Kidney (tissue), 14 donors: ENCODE data around the gene CNOT10. TPM values are rescaled to one million over a fixed set of nuclear protein-coding genes. Genes with fewer than 3 reads are reported as not detected.
A peak's percentile ranks its signal among the peaks of the same experiment; 100 is the strongest.

Source experiments
- DNase-seq, 5 donors: peaks; one replicate each; pipeline ENCODE4 v3.0.0-alpha.2; 2013 to 2020
- FAIRE-seq: peaks from 2 replicates; lab custom pipeline; 2012; peaks lifted over from hg19 to GRCh38; lab: Jason Lieb, UNC
- H3K27ac ChIP-seq, 2 donors: one replicate each; pipeline ENCODE4 v1.7.0; 2013; ENCODE audit warnings: low read depth in 2 of 2, low read length in 2 of 2, inconsistent platforms in 1 of 2
- H3K27me3 ChIP-seq: one replicate; pipeline ENCODE4 v1.7.1; 2013; ENCODE audit warnings: low read length, inconsistent platforms; ENCODE audit not compliant: control insufficient read depth, insufficient read depth
- H3K36me3 ChIP-seq, 3 donors: one replicate each; pipeline versions ENCODE4 v1.7.0 to v1.7.1; 2013; ENCODE audit warnings: low read length in 3 of 3, control low read depth in 1 of 3, inconsistent platforms in 1 of 3; ENCODE audit not compliant: insufficient read depth in 3 of 3, control insufficient read depth in 2 of 3
- H3K4me1 ChIP-seq, 3 donors: one replicate each; pipeline versions ENCODE4 v1.7.0 to v1.7.1; 2013; ENCODE audit warnings: low read length in 3 of 3, inconsistent platforms in 1 of 3, low read depth in 1 of 3; ENCODE audit not compliant: control insufficient read depth in 2 of 3, insufficient read depth in 2 of 3
- H3K4me3 ChIP-seq, 3 donors: one replicate each; pipeline versions ENCODE4 v1.7.0 to v1.8.1; 2013; ENCODE audit warnings: low read length in 3 of 3, control low read depth in 1 of 3, inconsistent platforms in 1 of 3
- H3K9ac ChIP-seq, 3 donors: one replicate each; pipeline versions ENCODE4 v1.7.0 to v1.7.1; 2013; ENCODE audit warnings: low read length in 3 of 3, control low read depth in 1 of 3, inconsistent platforms in 1 of 3
- H3K9me3 ChIP-seq, 3 donors: one replicate each; pipeline versions ENCODE4 v1.7.0 to v1.7.1; 2013; ENCODE audit warnings: low read length in 3 of 3, control low read depth in 1 of 3, inconsistent platforms in 1 of 3; ENCODE audit not compliant: control insufficient read depth in 2 of 3, insufficient read depth in 1 of 3
- CTCF ChIP-seq: IDR thresholded peaks from 3 replicates; pipeline ENCODE4 v1.5.1; 2012; ENCODE audit warnings: mild to moderate bottlenecking, moderate library complexity, borderline replicate concordance; ENCODE audit not compliant: insufficient read depth; ENCODE audit errors: extremely low read depth
- intact Hi-C: fragments of 100-400 bp; cut with DNase I; formaldehyde crosslinking; loops from one replicate; pipeline ENCODE4 v1.11.1; 2022
- polyA plus RNA-seq: library from polyadenylated mRNA; stranded (reverse); fragments of 350-450 nt; fragmentation: Illumina TruSeq; extraction: RNeasy Lipid Tissue Mini Kit (QIAGEN cat#74804); gene quantifications from one replicate; pipeline ENCODE4 v1.2.3, GENCODE V29; 2014; ENCODE audit warnings: low read depth, low replicate concordance; ENCODE audit not compliant: insufficient read depth
- total RNA-seq: library from RNA; stranded (reverse); fragmentation: NEBNext Ultra II Directional; extraction: Animal tissue kit (Norgen Biotek cat#: 25700); gene quantifications from one replicate; pipeline ENCODE4 v1.2.1, GENCODE V29; 2021
- donor health status: control.
- donor health status: control.
- donor health status: control.
- donor health status: control.
- donor health status: control.
- donor health status: DM: yes; HTN: yes; CAD: no.
- donor health status: Normal renal cell carcinoma (clear cell type).

CNOT10 gene
- total and polyA plus RNA-seq, 2 donors from 2014 or later: 19.0 to 34.0 TPM

GRCh38 chr3:32706348-32707025, 21.5 kb downstream of the CNOT10 start:
- no peaks in the 10 kb centered on the region for H3K27me3 ChIP-seq
- H3K4me1 ChIP-seq: peaks cover 0 to 9% (median 2%) of the 10 kb centered on the region in 3 donors
- H3K9me3 ChIP-seq: no peaks in the 10 kb centered on the region
- H3K9ac ChIP-seq: no peak overlapping the region
- intact Hi-C loops: no loop called here
- H3K4me3 ChIP-seq: no peak overlapping the region
- FAIRE-seq (no peak), DNase-seq (peak in 2 of 5 donors; percentile 20 to 44)
- TF ChIP-seq CTCF: no peak
- peaks cover 0 to 2% (median 0%) of the 10 kb centered on the region in 3 donors for H3K36me3 ChIP-seq
- H3K27ac ChIP-seq: no peak overlapping the region

DNA sequence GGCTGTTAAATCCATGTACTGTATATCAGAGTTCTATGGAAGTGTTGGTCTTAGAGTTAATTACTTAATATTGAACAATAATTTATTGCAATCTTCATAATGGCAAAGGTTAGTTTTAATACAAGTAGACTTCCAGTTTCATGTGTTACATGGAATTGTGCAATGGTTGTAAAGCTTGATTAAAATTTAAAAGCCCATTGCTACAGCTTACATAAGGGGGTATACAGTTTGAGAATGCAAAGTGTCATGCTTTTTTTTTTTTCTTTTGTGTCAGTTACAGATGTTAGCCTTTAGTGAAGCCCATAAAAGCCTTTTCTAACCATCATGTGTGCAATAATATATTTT, 22.0 kb downstream of the CNOT10 start:
- intact Hi-C loops: no loop called here
- H3K9ac ChIP-seq: no peak overlapping the region
- H3K9me3 ChIP-seq: no peaks in the 10 kb centered on the region
- no peak overlapping the region for H3K4me3 ChIP-seq
- peaks cover 0 to 7% (median 0%) of the 10 kb centered on the region in 3 donors for H3K36me3 ChIP-seq
- H3K4me1 ChIP-seq: peaks cover 0 to 9% (median 2%) of the 10 kb centered on the region in 3 donors
- no peak for DNase-seq
- no peaks in the 10 kb centered on the region for H3K27me3 ChIP-seq
- no peak for FAIRE-seq
- no peak overlapping the region for H3K27ac ChIP-seq
- no peak for TF ChIP-seq CTCF

DNA sequence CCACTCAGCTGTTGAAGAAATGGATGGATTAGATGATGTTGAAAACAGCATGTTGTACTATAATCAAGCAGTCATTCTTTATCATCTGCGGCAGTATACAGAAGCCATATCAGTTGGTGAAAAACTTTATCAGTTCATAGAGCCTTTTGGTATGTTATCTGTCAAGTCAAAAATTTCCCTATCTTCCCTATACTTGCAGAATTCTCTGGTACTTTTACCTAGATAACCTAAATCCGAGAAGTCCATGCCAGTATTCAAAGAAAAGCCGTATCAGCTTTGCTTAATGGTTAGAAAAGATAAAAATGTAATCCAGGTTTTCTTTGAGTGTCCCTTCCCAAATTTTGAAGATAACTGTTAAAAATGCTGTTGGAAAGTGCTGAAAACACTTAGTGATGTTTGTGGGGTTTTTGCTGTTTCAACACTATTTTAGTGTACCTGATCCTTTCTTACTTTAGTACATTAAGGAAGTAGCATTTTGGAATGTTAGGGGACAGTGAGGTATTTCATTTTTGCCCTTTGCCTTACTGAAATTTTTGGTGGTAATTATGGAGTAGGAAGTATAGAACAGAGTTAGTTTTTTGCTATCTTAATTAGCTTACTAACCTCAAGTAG, 23.8 kb downstream of the CNOT10 start:
- TF ChIP-seq CTCF: no peak
- H3K4me1 ChIP-seq: peaks cover 0 to 9% (median 2%) of the 10 kb centered on the region in 3 donors
- no peak overlapping the region for H3K4me3 ChIP-seq
- H3K36me3 ChIP-seq: peaks cover 0 to 14% (median 0%) of the 10 kb centered on the region in 3 donors
- H3K27me3 ChIP-seq: no peaks in the 10 kb centered on the region
- no peak overlapping the region for H3K27ac ChIP-seq
- intact Hi-C loops: no loop called here
- no peak overlapping the region for H3K9ac ChIP-seq
- FAIRE-seq (no peak), DNase-seq (no peak)
- H3K9me3 ChIP-seq: no peaks in the 10 kb centered on the region
